ENCODE results near the gene PDZRN4.

DNA sequence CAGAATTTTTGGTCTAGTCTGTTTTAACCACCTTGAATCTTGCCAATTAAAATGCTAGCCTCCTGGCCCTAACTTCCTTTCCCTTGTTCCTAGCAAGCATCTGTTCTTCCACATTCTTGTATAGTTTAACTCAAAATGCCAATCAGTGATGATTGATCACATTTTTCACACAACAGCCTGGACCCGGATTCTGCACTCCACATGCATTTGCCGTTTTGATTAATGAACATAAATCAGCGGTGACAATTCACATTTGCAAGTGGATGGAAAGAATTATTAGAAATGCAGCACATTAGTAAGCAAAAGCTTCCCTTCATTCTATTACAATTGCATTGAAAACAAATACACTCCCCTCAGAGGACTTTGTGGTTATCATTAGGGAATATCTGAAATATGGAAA is 83.4 kb downstream of the PDZRN4 start:
- TF ChIP-seq, protein P1, sequence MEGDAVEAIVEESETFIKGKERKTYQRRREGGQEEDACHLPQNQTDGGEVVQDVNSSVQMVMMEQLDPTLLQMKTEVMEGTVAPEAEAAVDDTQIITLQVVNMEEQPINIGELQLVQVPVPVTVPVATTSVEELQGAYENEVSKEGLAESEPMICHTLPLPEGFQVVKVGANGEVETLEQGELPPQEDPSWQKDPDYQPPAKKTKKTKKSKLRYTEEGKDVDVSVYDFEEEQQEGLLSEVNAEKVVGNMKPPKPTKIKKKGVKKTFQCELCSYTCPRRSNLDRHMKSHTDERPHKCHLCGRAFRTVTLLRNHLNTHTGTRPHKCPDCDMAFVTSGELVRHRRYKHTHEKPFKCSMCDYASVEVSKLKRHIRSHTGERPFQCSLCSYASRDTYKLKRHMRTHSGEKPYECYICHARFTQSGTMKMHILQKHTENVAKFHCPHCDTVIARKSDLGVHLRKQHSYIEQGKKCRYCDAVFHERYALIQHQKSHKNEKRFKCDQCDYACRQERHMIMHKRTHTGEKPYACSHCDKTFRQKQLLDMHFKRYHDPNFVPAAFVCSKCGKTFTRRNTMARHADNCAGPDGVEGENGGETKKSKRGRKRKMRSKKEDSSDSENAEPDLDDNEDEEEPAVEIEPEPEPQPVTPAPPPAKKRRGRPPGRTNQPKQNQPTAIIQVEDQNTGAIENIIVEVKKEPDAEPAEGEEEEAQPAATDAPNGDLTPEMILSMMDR (IDR thresholded peaks at IDR 0.05; ENCODE audit: insufficient read depth, low read length, poor library complexity, severe bottlenecking): no peak
- TF ChIP-seq EZH2phosphoT487 (conservative IDR thresholded peaks at IDR 0.05; ENCODE audit: low read length): no peak
